ENCODE data around the gene FKBP14. TPM values are rescaled to one million over a fixed set of nuclear protein-coding genes. Genes with fewer than 3 reads are reported as not detected.

The FKBP14 gene
- 9.0 and 13.5 TPM in 2 replicates for total RNA-seq (2014; rRNA removed; shearing (Covaris generic); ENCODE audit: low replicate concordance)

- H3K79me2 ChIP-seq (ENCODE audit: low read length) = peaks cover 83% of the 10 kb centered on the region
- H4K20me1 ChIP-seq (ENCODE audit: insufficient read depth, low read depth, low read length) = no peaks in the 10 kb centered on the region
- peak; percentile 99 for DNase-seq
These were observed at the start of gene FKBP14 for GRCh38 chr7:30026229-30027064. TSS of gene FKBP14 (minus strand) at chr7:30026702. CDS start at chr7:30026508, 194 bp downstream.

GRCh38 chr7:30074422-30075030, 48.0 kb upstream of the FKBP14 start:
- Histone ChIP-seq H3K9ac (ENCODE audit: low read length) (no peak overlapping the region), H3K36me3 (ENCODE audit: insufficient read depth, low read length) (peaks cover 26% of the 10 kb centered on the region), H4K20me1 (ENCODE audit: insufficient read depth, low read depth, low read length) (no peaks in the 10 kb centered on the region), H3K27ac (ENCODE audit: low read length) (peak overlapping the region; percentile 52), H3K4me2 (ENCODE audit: low read depth, low read length, poor library complexity, severe bottlenecking) (no peak overlapping the region), H3K4me3 (ENCODE audit: low read length) (no peak overlapping the region), H3K4me1 (ENCODE audit: low read length) (peaks cover 33% of the 10 kb centered on the region), H3K27me3 (ENCODE audit: low read length) (no peaks in the 10 kb centered on the region), H2AFZ (ENCODE audit: low read length) (peak overlapping the region; percentile 57; the same call in 1 of the 2 replicates), H3K79me2 (ENCODE audit: low read length) (peaks cover 33% of the 10 kb centered on the region), H3K9me2 (replicated peaks; ENCODE audit: insufficient read depth, low read length) (no peaks in the 10 kb centered on the region), H3K9me3 (ENCODE audit: low read length) (no peaks in the 10 kb centered on the region)
- DNase-seq = peak; percentile 81

More at GRCh38 chr7:30026229-30027064, at the start of gene FKBP14:
- peak within 1 kb of the TSS; percentile 86 for H3K4me2 ChIP-seq (ENCODE audit: low read depth, low read length, poor library complexity, severe bottlenecking)
- H3K4me1 ChIP-seq (ENCODE audit: low read length) = peaks cover 63% of the 10 kb centered on the region
- no peaks in the 10 kb centered on the region for H3K9me3 ChIP-seq (ENCODE audit: low read length)
- peak within 1 kb of the TSS; percentile 37 for H2AFZ ChIP-seq (ENCODE audit: low read length)
- no peaks in the 10 kb centered on the region for H3K27me3 ChIP-seq (ENCODE audit: low read length)
- peak within 1 kb of the TSS; percentile 84 for H3K9ac ChIP-seq (ENCODE audit: low read length)
- H3K36me3 ChIP-seq (ENCODE audit: insufficient read depth, low read length) = peaks cover 11% of the 10 kb centered on the region; the same call in 1 of the 2 replicates
- H3K27ac ChIP-seq (ENCODE audit: low read length) = peak within 1 kb of the TSS; percentile 88
- peak within 1 kb of the TSS; percentile 76 for H3K4me3 ChIP-seq (ENCODE audit: low read length)
- H3K9me2 ChIP-seq (replicated peaks; ENCODE audit: insufficient read depth, low read length) = no peaks in the 10 kb centered on the region

GRCh38 chr7:30072735-30073134, 46.2 kb upstream of the FKBP14 start:
- no peak overlapping the region for H3K9ac ChIP-seq (ENCODE audit: low read length)
- peaks cover 36% of the 10 kb centered on the region for H3K79me2 ChIP-seq (ENCODE audit: low read length)
- H4K20me1 ChIP-seq (ENCODE audit: insufficient read depth, low read depth, low read length) = no peaks in the 10 kb centered on the region
- no peak for DNase-seq
- H3K9me2 ChIP-seq (replicated peaks; ENCODE audit: insufficient read depth, low read length) = no peaks in the 10 kb centered on the region
- peaks cover 35% of the 10 kb centered on the region for H3K4me1 ChIP-seq (ENCODE audit: low read length)
- no peak overlapping the region for H3K4me3 ChIP-seq (ENCODE audit: low read length)
- H3K27me3 ChIP-seq (ENCODE audit: low read length) = no peaks in the 10 kb centered on the region
- peak overlapping the region; percentile 48 for H3K27ac ChIP-seq (ENCODE audit: low read length)
- H2AFZ ChIP-seq (ENCODE audit: low read length) = no peak overlapping the region
- H3K4me2 ChIP-seq (ENCODE audit: low read depth, low read length, poor library complexity, severe bottlenecking) = no peak overlapping the region
- peaks cover 29% of the 10 kb centered on the region for H3K36me3 ChIP-seq (ENCODE audit: insufficient read depth, low read length)
- H3K9me3 ChIP-seq (ENCODE audit: low read length) = no peaks in the 10 kb centered on the region

GRCh38 chr7:30070052-30070451, 43.5 kb upstream of the FKBP14 start:
- no peak overlapping the region for H3K4me2 ChIP-seq (ENCODE audit: low read depth, low read length, poor library complexity, severe bottlenecking)
- no peaks in the 10 kb centered on the region for H3K27me3 ChIP-seq (ENCODE audit: low read length)
- peaks cover 27% of the 10 kb centered on the region for H3K36me3 ChIP-seq (ENCODE audit: insufficient read depth, low read length)
- no peak overlapping the region for H3K4me3 ChIP-seq (ENCODE audit: low read length)
- peaks cover 32% of the 10 kb centered on the region for H3K4me1 ChIP-seq (ENCODE audit: low read length)
- no peaks in the 10 kb centered on the region for H3K9me3 ChIP-seq (ENCODE audit: low read length)
- H2AFZ ChIP-seq (ENCODE audit: low read length) = no peak overlapping the region
- no peak overlapping the region for H3K9ac ChIP-seq (ENCODE audit: low read length)
- DNase-seq = no peak
- H3K79me2 ChIP-seq (ENCODE audit: low read length) = peaks cover 28% of the 10 kb centered on the region
- H4K20me1 ChIP-seq (ENCODE audit: insufficient read depth, low read depth, low read length) = no peaks in the 10 kb centered on the region
- H3K9me2 ChIP-seq (replicated peaks; ENCODE audit: insufficient read depth, low read length) = no peaks in the 10 kb centered on the region
- no peak overlapping the region for H3K27ac ChIP-seq (ENCODE audit: low read length)

- Histone ChIP-seq H3K9ac (ENCODE audit: low read length) (no peak overlapping the region), H3K9me2 (replicated peaks; ENCODE audit: insufficient read depth, low read length) (no peaks in the 10 kb centered on the region), H3K4me2 (ENCODE audit: low read depth, low read length, poor library complexity, severe bottlenecking) (no peak overlapping the region), H3K27me3 (ENCODE audit: low read length) (no peaks in the 10 kb centered on the region), H3K27ac (ENCODE audit: low read length) (no peak overlapping the region), H3K79me2 (ENCODE audit: low read length) (peaks cover 27% of the 10 kb centered on the region; the same call in 1 of the 2 replicates), H2AFZ (ENCODE audit: low read length) (no peak overlapping the region), H4K20me1 (ENCODE audit: insufficient read depth, low read depth, low read length) (no peaks in the 10 kb centered on the region), H3K4me1 (ENCODE audit: low read length) (peaks cover 24% of the 10 kb centered on the region), H3K9me3 (ENCODE audit: low read length) (no peaks in the 10 kb centered on the region), H3K36me3 (ENCODE audit: insufficient read depth, low read length) (peaks cover 25% of the 10 kb centered on the region), H3K4me3 (ENCODE audit: low read length) (no peak overlapping the region)
- DNase-seq = no peak
These were observed 42.8 kb upstream of the FKBP14 start for GRCh38 chr7:30069096-30069867.

GRCh38 chr7:30068117-30068516, 41.6 kb upstream of the FKBP14 start:
- Histone ChIP-seq H3K4me1 (ENCODE audit: low read length) (peaks cover 17% of the 10 kb centered on the region), H3K9me2 (replicated peaks; ENCODE audit: insufficient read depth, low read length) (no peaks in the 10 kb centered on the region), H4K20me1 (ENCODE audit: insufficient read depth, low read depth, low read length) (no peaks in the 10 kb centered on the region), H3K27ac (ENCODE audit: low read length) (no peak overlapping the region), H3K4me2 (ENCODE audit: low read depth, low read length, poor library complexity, severe bottlenecking) (no peak overlapping the region), H3K9me3 (ENCODE audit: low read length) (no peaks in the 10 kb centered on the region), H3K79me2 (ENCODE audit: low read length) (peaks cover 37% of the 10 kb centered on the region; the same call in 1 of the 2 replicates), H3K36me3 (ENCODE audit: insufficient read depth, low read length) (peaks cover 36% of the 10 kb centered on the region), H3K27me3 (ENCODE audit: low read length) (no peaks in the 10 kb centered on the region), H3K9ac (ENCODE audit: low read length) (no peak overlapping the region), H3K4me3 (ENCODE audit: low read length) (no peak overlapping the region), H2AFZ (ENCODE audit: low read length) (no peak overlapping the region)
- no peak for DNase-seq

GRCh38 chr7:30066687-30067086, 40.2 kb upstream of the FKBP14 start:
- Histone ChIP-seq H3K27me3 (ENCODE audit: low read length) (no peaks in the 10 kb centered on the region), H3K9ac (ENCODE audit: low read length) (no peak overlapping the region), H3K4me1 (ENCODE audit: low read length) (peaks cover 15% of the 10 kb centered on the region), H3K9me2 (replicated peaks; ENCODE audit: insufficient read depth, low read length) (no peaks in the 10 kb centered on the region), H3K4me2 (ENCODE audit: low read depth, low read length, poor library complexity, severe bottlenecking) (no peak overlapping the region), H3K36me3 (ENCODE audit: insufficient read depth, low read length) (peaks cover 33% of the 10 kb centered on the region), H3K27ac (ENCODE audit: low read length) (no peak overlapping the region), H3K79me2 (ENCODE audit: low read length) (peaks cover 25% of the 10 kb centered on the region; the same call in 1 of the 2 replicates), H3K4me3 (ENCODE audit: low read length) (no peak overlapping the region), H4K20me1 (ENCODE audit: insufficient read depth, low read depth, low read length) (no peaks in the 10 kb centered on the region), H2AFZ (ENCODE audit: low read length) (no peak overlapping the region), H3K9me3 (ENCODE audit: low read length) (no peaks in the 10 kb centered on the region)
- DNase-seq = no peak
